Measurements from ENCODE around the gene MT3.

Gene MT3

DNA sequence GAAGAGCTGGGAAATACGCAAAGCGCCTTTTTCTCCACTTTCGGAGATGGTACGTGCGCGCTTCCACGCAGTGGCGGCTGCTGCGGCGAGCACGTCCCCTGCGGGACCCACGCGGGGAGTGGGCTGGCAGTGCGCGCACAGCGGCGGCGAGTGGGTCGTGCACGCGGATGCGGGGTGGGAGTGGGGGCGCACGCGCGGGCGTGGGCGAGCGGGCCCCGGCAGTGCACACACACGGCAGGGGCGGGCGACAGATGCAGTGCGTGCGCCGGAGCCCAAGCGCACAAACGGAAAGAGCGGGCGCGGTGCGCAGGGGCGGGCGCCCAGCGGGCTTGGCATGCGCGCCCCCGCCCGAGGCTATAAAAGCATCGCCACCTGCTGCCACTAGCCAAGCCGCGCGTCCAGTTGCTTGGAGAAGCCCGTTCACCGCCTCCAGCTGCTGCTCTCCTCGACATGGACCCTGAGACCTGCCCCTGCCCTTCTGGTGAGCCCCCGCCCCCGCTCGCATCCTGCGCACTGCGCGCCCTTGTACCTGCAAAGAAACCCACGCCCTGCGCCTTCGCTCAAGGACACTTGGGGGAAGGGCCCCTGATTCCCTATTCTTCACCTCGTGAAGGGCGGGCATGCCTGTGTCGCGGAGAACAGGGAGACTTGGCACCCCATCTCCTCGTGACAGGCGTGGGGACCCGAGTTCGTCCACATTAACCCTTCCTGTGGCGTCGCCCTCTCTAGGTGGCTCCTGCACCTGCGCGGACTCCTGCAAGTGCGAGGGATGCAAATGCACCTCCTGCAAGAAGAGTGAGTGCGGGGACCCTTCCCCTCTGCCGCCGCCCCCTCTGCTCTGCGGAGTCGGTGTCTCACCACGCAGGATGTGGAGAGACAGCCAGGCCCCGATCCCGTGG is at the start of gene MT3:
Gene MT3 (plus strand): TSS at position 388 of the 899 bp plus-strand sequence. CDS start 63 bp downstream, at position 451.
- H3K9ac ChIP-seq (ENCODE audit: low read depth, low read length, poor library complexity, severe bottlenecking) = no peak within 1 kb of the TSS
- no peak within 1 kb of the TSS for H3K4me3 ChIP-seq (ENCODE audit: low read length, poor library complexity, severe bottlenecking)
- H2AFZ ChIP-seq (ENCODE audit: low read length) = no peak within 1 kb of the TSS
- no peak within 1 kb of the TSS for H3K4me2 ChIP-seq (ENCODE audit: low read depth, low read length, poor library complexity, severe bottlenecking)
- no peaks in the 10 kb centered on the region for H3K79me2 ChIP-seq (ENCODE audit: insufficient read depth, low read length)
- H3K9me3 ChIP-seq (ENCODE audit: insufficient read depth, low read depth, low read length) = no peaks in the 10 kb centered on the region
- H3F3A ChIP-seq (ENCODE audit: low read depth) = no peaks in the 10 kb centered on the region
- H3K36me3 ChIP-seq (ENCODE audit: insufficient read depth, low read length) = no peaks in the 10 kb centered on the region
- peaks cover 5% of the 10 kb centered on the region for H3K4me1 ChIP-seq (ENCODE audit: insufficient read depth, low read length, poor library complexity, severe bottlenecking)
- no peaks in the 10 kb centered on the region for H4K20me1 ChIP-seq (ENCODE audit: insufficient read depth, low read length, poor library complexity, severe bottlenecking)
- H3K27me3 ChIP-seq (ENCODE audit: insufficient read depth, low read length, poor library complexity, severe bottlenecking) = no peaks in the 10 kb centered on the region
- H3K9me2 ChIP-seq (replicated peaks; ENCODE audit: low read depth, low read length) = no peaks in the 10 kb centered on the region
- no peak for TF ChIP-seq EZH2phosphoT487 (IDR thresholded peaks at IDR 0.05; ENCODE audit: borderline replicate concordance)
- TF ChIP-seq, protein P1, sequence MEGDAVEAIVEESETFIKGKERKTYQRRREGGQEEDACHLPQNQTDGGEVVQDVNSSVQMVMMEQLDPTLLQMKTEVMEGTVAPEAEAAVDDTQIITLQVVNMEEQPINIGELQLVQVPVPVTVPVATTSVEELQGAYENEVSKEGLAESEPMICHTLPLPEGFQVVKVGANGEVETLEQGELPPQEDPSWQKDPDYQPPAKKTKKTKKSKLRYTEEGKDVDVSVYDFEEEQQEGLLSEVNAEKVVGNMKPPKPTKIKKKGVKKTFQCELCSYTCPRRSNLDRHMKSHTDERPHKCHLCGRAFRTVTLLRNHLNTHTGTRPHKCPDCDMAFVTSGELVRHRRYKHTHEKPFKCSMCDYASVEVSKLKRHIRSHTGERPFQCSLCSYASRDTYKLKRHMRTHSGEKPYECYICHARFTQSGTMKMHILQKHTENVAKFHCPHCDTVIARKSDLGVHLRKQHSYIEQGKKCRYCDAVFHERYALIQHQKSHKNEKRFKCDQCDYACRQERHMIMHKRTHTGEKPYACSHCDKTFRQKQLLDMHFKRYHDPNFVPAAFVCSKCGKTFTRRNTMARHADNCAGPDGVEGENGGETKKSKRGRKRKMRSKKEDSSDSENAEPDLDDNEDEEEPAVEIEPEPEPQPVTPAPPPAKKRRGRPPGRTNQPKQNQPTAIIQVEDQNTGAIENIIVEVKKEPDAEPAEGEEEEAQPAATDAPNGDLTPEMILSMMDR (conservative IDR thresholded peaks at IDR 0.05; ENCODE audit: low read length) = no peak

DNA sequence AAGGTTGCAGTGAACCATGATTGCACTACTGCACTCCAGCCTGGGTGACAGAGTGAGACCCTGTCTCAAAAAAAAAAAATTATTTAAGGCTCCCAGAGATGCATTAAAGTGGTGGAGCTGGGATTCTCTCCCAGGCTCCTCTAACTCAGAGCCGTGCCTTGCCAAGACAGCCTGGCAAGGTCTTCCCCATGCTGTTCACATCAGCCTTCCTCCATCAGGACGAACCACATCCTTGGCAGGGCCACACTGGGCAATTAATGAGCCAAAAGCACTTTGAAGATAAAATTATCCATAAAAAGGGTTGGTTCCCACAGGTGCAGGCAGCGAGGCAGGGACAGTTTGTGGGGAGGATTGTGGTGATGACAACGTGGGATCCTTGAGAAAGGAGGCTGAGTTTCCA is 49.7 kb upstream of the MT3 start:
- Histone ChIP-seq H3K4me2 (ENCODE audit: low read depth, low read length, poor library complexity, severe bottlenecking) (no peak overlapping the region), H4K20me1 (ENCODE audit: insufficient read depth, low read length, poor library complexity, severe bottlenecking) (no peaks in the 10 kb centered on the region), H2AFZ (ENCODE audit: low read length) (no peak overlapping the region), H3F3A (ENCODE audit: low read depth) (no peaks in the 10 kb centered on the region), H3K4me3 (ENCODE audit: low read length, poor library complexity, severe bottlenecking) (no peak overlapping the region), H3K9me3 (ENCODE audit: insufficient read depth, low read depth, low read length) (no peaks in the 10 kb centered on the region), H3K36me3 (ENCODE audit: insufficient read depth, low read length) (no peaks in the 10 kb centered on the region), H3K4me1 (ENCODE audit: insufficient read depth, low read length, poor library complexity, severe bottlenecking) (no peaks in the 10 kb centered on the region), H3K27me3 (ENCODE audit: insufficient read depth, low read length, poor library complexity, severe bottlenecking) (no peaks in the 10 kb centered on the region), H3K79me2 (ENCODE audit: insufficient read depth, low read length) (no peaks in the 10 kb centered on the region), H3K9ac (ENCODE audit: low read depth, low read length, poor library complexity, severe bottlenecking) (no peak overlapping the region), H3K9me2 (replicated peaks; ENCODE audit: low read depth, low read length) (no peaks in the 10 kb centered on the region)
- TF ChIP-seq, protein P1 (conservative IDR thresholded peaks at IDR 0.05; ENCODE audit: low read length) = no peak
- TF ChIP-seq EZH2phosphoT487 (IDR thresholded peaks at IDR 0.05; ENCODE audit: borderline replicate concordance) = no peak

DNA sequence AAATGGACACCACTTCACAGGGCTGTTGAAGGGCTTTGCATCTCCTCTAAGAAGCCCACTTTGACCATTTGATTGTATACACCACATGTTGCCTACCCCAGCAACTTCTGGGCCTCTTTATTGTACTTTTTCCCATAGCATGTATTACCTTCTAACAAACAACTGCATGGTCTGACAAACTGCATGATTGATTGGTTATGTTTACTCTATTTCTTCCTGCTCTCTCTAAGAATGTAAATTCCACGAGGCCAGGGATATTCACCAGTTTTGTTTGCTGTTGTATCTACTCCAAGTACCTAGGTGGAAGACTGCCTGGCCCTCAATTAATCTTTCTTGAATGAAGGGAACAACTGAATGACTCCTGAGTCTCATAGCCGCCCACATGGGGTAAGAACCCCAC is 47.3 kb upstream of the MT3 start:
- Histone ChIP-seq H3K9ac (ENCODE audit: low read depth, low read length, poor library complexity, severe bottlenecking) (no peak overlapping the region), H3K36me3 (ENCODE audit: insufficient read depth, low read length) (no peaks in the 10 kb centered on the region), H2AFZ (ENCODE audit: low read length) (no peak overlapping the region), H3K27me3 (ENCODE audit: insufficient read depth, low read length, poor library complexity, severe bottlenecking) (no peaks in the 10 kb centered on the region), H3F3A (ENCODE audit: low read depth) (no peaks in the 10 kb centered on the region), H3K4me3 (ENCODE audit: low read length, poor library complexity, severe bottlenecking) (no peak overlapping the region), H3K79me2 (ENCODE audit: insufficient read depth, low read length) (no peaks in the 10 kb centered on the region), H3K4me1 (ENCODE audit: insufficient read depth, low read length, poor library complexity, severe bottlenecking) (peaks cover 3% of the 10 kb centered on the region), H3K9me3 (ENCODE audit: insufficient read depth, low read depth, low read length) (no peaks in the 10 kb centered on the region), H4K20me1 (ENCODE audit: insufficient read depth, low read length, poor library complexity, severe bottlenecking) (no peaks in the 10 kb centered on the region), H3K9me2 (replicated peaks; ENCODE audit: low read depth, low read length) (no peaks in the 10 kb centered on the region), H3K4me2 (ENCODE audit: low read depth, low read length, poor library complexity, severe bottlenecking) (no peak overlapping the region)
- TF ChIP-seq, protein P1 (conservative IDR thresholded peaks at IDR 0.05; ENCODE audit: low read length) = no peak
- no peak for TF ChIP-seq EZH2phosphoT487 (IDR thresholded peaks at IDR 0.05; ENCODE audit: borderline replicate concordance)
